GM21786 (cell line): ENCODE data around the gene PHLDB2.
"Not testable (repeated sequence)": the region's sequence is repeated elsewhere in the genome, so short reads cannot be mapped to it uniquely, and the experiment has no call there.

ENCODE experiments used
- ATAC-seq: cut with Tn5 transposase; IDR thresholded peaks from one replicate; pipeline ENCODE4 v1.9.1; 2021; ENCODE audit not compliant: unreplicated experiment

PHLDB2 gene

DNA sequence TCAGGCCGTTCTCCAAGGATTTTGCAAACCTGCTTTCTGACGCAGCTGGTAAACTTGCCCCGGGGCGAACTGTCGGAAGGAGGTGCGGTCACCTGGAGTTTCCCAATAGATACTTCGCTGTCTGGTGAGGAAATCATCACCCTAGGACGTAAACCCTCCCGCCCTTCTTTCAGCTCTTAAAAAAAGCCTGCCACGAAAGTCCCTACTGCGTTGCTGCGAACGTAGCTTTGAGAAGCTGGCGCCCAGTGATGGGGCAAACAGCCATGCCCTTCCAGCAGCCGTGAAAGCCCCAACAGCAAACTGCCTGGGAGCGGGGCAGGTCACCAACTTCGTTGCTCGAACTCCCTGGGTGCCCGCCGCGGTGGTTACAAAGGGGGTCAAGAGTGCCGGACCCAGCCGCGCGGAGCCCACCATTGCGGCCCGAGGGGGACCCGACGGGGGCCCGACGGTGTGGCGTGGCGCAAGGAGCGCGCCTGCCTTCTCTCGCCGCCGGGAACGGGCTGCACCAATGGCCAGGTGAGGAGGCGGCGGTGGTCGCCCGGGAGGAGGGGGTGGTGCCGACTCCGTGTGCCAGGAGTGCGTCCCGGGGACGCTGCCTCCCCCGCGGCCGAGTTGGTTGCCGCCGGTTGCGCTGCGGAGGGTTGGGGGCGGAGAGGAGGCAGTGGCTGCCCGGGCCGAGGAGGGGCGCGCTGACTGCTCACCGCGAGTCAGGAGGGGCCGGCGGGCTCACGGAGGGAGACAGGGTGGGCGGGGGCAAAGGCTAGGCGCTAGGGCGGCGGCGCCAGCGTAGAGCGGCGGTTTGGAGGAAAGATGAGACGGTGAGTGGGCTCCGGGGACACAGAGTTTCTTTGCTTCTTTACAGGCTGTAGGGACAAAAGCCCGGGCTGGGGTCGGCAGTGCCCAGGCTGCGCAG lies at the start of gene PHLDB2:
PHLDB2 (plus strand) TSS at position 205 of the 913 bp plus-strand sequence. CDS start 24,813 bp downstream, outside the sequence.
- peak; percentile 16 for ATAC-seq

DNA sequence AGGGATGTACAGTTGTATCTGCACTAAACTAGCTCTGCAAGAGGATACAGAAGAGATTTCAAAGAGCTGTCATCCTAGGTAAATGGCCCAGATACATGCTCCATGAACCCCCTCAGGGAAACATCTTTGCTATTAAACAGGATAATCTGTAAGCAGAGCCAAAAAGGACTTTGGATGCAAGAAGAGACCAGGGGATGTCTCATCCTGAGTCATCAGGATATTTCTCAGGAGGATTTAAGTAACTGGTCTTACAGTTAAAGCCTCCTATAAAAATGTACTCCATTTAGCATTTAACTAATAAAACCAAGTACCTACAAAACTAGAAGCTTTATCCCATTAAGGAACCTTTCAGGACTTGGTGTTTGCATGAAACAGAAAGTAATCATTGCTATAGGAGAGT lies 48.2 kb upstream of the PHLDB2 start:
- no peak for ATAC-seq

DNA sequence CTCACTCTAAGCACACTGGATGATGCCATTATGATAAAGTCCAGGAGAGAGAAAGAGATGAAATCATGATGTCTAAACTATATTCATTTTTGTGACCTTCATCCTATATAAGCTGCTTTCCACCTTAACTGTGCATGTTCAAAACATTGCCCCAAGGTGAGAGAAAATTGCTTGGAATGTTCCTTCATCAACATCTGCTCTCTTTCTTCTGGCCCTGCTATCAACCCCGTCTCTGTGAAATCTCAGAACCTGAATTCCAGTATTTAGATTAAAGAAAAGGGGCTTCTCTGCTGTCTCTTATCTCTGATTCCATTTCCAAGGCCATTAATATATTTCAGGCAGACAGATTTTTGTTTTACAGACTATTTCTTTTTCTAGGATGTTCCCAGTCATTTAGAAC lies 47.3 kb upstream of the PHLDB2 start:
- ATAC-seq, result no peak

DNA sequence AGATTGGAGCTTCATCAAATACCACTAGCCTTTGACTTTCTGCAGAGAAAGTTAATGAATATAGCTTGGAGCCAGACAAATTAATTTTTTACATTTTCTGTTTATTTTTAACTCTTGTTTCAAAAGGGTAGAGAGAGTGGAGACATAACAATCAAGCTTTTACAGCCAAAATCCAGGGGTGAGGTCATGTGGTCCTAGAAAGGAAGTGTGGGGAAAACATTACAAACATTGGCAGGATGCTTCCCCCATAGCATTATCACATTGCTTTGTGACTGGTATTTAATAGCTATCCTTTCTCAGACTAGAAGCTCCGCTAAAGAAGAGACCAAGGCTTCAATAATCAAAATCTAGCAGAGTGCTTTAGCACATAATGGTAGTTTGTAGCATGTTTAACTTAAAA lies 46.4 kb upstream of the PHLDB2 start:
- ATAC-seq, result no peak

DNA sequence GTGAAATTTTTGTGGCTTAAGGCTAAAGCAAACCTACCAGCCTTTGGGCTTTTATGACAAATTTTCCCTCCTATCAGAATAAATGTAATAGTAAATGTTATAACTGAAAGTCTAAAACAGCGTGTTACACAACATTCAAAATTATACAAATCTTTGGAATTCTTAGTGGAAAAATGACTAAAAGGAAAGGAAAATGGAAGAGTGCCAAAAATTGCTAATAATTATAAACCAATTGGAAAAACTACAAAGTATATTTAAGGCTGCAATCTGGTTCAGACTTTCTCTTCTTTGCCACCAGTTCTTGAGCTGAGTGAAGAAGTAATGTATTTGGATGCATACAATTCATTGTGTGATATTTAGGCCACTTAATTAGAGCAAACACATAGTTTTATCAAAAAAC lies 45.6 kb upstream of the PHLDB2 start:
- no peak for ATAC-seq

DNA sequence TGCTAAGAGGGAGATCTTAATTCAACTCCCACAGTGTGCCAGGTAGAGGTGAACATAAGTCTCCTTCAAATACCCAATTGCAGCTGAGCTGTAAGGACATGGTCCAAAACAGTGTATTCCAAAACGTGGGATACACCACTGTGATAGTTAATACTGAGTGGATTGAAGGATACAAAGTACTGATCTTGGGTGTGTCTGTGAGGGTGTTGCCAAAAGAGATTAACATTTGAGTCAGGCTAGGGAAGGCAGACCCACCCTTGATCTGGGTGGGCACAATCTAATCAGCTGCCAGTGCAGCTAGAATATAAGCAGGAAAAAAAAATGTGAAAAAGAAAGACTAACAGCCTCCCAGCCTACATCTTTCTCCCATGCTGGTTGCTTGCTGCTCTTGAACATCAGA lies 45.1 kb upstream of the PHLDB2 start:
- ATAC-seq, result no peak

DNA sequence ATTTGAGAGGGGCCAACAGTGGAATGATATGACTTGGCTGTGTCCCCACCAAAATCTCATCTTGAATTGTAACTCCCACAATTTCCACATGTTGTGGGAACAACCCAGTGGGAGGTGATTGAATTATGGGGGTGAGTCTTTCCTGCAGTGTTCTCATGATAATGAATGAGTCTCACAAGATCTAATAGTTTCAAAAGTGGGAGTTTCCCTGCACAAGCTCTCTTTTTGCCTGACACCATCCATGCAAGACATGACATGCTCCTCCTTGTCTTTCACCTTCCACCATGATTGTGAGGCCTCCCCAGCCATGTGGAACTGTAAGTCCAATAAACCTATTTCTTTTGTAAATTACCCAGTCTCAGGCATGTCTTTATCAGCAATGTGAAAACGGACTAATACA lies 42.3 kb upstream of the PHLDB2 start:
- ATAC-seq, result not testable (repeated sequence)

DNA sequence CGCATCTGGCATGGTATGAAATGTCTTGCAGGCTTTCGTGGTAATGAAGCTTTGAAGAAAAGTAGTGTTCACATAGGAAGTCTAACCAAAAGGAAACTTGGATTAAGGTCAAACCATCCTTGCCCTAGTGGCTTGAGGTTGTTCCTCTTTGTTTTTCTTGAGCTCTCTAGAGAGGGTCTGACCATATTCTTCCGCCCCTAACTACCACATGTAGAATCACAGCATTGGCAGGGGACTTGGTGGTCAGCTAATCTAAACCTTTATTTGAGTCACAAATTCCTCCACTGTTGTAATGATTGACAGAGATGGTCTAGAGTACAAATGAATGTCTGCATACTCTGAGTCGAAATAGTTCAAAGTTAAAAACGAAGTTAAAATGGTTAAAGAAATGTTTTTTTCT lies 39.1 kb upstream of the PHLDB2 start:
- no peak for ATAC-seq

DNA sequence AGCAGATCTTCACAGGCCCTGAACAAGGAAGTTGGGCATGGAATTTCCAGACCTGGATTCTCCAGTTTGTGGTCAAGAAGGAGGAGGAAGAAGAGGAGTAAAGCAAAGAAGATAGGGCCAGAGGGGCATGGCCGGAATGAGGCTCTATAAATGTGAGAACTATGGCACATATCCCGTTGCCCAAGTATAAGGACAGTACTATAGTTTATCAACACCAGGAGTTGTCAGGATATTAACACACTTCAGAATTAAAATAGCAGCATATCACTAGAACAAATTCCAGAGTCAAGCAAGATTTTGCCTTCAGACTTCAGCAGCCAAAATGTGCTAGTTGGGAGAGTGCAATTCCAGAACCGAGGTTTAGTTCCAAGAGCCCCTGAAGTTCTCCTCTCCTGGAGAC lies 38.4 kb upstream of the PHLDB2 start:
- ATAC-seq, result no peak

DNA sequence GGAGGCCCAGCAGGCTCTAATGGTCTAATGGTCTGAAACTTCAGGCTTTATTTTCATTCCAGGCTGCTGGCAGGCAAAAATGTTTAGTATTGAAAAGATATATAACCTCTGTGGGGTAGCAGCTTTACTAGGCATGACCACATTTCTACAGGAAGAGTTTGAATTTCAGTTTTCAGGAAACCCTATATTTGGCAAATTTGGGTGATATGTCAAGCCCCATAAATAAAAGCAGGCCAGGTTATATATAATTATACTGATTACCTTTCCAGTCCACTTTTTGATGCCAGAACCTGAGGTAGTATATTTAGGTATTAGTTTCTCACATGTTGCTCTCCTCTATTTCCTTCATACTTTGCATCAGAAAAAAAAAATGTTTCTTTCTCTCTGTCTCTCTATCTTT lies 37.2 kb upstream of the PHLDB2 start:
- no peak for ATAC-seq

DNA sequence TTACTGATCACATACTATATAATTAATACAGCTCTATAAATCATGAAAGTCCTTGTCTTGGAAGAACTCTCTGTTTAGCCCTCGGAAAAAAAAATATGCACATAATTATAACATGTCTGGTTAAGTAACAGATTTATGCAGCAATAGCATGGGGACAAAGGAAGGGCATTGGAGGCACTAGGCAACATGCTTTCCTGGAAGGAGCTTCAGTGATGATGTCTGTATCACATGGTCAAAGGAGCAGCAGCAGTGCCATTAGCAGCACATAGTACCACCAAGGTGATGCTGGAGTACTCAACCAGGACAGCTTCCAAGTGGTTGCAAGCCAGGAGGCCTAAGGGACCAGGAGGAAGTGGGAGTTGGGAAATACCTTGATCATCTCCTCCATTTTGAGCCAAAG lies 36.3 kb upstream of the PHLDB2 start:
- ATAC-seq, result no peak

DNA sequence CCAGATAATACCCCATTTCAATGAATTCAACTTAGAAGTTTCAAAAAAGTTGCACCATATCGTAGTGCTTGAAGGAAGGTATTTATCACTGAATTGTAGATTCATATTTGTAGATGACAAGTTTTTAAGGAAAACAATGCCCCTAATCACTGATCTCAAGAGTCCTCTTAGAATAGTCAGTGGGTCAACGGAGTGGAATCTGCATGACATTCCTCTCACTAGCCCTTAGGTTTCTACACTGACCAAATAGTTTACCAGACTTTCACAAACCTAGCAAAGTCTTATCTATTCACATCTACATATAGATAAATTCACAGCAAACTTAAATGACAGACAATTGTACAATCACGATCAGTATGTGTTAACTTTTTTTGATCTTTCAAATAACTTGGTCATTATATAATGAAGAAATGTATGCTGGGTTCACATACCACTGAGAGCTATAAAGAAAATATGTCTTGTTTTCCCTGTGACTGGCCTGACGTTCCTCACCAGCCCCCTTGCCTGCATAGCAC lies 35.7 kb upstream of the PHLDB2 start:
- ATAC-seq, result no peak

DNA sequence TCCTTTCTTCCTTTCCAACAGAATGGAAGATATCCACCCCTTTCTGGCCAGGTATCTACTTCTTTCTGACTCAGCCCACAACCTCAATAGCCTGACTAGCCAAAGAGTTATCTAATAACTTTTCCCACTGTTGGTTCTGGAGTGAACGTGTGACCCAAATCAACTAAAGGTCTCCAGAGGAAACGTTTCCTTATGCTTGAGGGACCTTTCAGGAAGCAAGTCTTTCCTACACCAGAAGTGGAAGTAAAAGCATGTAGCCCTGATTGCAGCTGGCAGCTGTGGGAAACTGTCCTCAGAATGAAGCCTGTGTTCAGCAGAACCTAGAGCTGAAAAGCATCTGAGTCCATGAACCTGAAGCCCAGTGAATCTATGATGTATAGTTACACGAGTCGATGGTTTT lies 34.7 kb upstream of the PHLDB2 start:
- ATAC-seq, result no peak

DNA sequence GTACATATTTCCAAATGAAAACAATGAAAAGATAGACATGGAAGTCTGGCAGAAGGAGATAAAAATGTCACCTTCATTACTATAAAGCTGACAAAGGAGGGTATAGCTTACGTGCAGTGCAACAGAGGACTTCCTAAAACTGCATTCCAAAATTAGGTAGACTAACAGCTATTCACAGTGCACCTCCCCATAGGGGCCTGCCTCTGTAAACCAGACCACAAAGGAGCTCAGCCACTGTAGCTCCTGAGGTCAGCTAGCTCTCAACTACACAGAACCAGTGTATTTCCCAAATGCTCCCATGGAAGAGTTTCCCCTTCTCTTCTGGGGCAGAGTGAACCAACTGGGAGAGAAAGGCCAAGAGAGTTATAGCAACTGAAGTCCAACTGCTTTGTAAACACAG lies 31.2 kb upstream of the PHLDB2 start:
- no peak for ATAC-seq

DNA sequence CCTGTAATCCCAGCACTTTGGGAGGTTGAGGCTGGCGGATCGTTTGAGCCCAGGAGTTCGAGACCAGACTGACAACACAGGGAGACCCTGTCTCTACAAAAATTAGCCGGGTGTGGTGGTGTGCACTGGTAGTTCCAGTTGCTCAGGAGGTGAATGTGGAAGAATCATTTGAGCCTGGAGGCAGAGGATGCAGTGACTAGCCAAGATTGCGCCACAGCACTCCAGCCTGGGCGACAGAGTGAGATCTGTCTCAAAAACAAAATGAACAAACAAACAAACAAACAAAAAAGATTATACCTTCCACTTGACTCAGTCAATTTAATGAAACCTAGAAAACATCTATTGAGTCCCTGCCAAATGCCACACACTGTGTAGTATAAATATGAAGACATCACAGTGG lies 30.5 kb upstream of the PHLDB2 start:
- ATAC-seq, result no peak

DNA sequence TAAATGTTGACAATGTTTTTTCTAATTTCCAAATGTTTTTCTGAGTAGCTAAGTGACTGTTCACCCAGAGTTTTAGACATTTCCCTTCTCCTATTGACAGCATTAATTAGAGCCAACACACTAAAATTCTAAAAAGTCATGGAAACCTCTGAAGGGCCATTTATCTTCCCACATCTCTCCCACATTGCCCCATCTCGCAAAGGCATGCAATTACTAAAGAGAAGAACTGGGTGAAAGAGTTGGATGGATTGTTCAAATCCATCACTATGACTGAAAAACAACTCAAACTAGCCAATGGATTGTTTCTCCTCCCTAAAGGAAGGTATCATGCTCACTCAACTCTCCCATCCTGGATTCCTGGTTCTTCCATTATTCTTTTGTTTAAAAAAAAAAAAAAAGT lies 30.0 kb upstream of the PHLDB2 start:
- ATAC-seq, result no peak

DNA sequence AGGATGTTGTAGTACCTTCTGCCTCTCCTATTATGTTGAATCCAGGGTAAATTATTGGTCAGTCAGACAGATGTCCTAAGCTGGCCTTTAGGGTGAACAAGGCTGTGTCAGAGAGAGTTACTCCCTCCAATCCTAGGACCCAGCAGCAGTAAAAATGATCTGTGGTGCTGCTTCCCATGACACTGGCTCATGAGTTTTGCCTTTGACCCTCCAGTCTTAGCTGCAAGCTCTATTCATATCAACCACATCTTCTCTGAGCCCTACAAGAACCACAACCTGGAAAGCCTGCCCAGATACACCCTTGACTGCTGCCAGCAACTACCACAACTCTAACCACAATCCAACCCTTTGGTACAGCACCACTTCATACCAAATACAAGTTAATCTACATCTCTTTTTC lies 27.2 kb upstream of the PHLDB2 start:
- ATAC-seq, result no peak

DNA sequence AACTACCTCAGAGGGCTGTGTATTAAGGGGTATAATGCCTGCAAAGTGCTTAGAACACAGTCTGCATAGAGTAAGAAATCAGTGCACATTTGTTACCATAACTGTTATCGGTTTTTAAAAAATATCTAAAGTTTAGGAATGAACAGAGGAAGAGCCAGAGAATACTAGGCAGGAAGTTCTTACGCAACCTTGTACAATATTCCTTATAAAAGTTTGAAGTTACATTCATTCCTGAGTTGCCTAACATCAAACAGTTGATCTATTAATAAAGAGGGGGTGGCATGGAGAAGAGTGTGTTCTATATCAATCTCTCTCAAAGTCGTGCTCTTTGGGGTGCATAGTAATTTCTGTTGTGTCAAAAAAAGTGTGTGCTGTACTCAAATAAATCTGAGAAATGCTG lies 22.0 kb upstream of the PHLDB2 start:
- ATAC-seq, result no peak

DNA sequence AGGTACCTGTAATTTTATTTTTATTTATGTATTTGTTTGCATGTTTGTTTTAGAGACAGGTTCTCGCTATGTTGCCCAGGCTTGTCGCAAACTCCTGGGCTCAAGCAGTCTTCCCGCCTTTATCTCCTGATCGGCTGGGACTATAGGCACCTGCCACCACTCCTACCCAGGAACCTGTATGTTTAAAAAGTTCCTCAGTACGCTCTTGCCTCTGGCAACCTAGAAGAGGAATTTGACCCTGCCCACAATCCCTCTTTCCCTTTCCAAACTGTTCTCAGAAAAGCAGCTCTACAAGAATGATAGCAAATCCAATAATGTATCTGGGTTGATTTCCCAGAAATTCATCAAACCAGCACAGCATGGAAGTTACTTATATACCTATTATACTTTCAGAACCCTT lies 20.9 kb upstream of the PHLDB2 start:
- ATAC-seq, result no peak

DNA sequence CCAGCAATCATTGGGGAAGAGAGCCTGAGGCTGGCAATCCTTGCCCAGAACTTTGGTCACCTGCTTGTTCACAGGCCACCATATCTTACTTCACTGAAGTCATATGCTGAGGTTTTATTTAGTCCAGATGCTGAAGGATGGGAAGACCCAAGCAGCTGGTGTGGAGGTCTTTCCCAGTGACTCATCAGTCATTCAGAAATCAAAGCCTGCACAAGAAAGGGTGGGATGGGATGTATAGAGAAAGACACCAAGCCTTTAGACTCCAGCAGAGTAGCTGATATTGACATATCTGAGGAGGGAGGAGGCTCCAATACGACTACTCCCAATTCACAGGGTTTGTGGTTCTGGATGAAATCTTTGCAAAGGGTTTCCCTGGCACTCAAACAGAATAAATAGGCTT lies 13.0 kb upstream of the PHLDB2 start:
- ATAC-seq, result no peak

DNA sequence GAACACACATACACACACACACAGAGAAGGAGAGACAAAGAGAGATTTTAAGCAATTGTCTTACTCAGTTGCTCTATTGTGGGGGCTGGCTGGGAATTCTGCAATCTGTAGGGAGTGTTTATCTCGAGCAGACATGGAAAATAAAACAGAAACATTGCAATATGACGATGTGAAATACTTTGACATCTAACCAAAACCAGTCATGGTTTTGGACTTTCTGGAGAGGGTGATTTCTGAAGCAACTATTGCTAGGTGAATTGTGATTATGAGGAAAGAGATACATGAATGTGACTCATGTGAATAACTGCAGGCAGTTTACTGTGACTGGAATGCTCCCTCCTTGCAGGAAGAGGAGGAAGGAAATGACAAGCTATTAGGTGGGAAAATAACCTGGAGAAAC lies 12.3 kb upstream of the PHLDB2 start:
- ATAC-seq, result no peak

DNA sequence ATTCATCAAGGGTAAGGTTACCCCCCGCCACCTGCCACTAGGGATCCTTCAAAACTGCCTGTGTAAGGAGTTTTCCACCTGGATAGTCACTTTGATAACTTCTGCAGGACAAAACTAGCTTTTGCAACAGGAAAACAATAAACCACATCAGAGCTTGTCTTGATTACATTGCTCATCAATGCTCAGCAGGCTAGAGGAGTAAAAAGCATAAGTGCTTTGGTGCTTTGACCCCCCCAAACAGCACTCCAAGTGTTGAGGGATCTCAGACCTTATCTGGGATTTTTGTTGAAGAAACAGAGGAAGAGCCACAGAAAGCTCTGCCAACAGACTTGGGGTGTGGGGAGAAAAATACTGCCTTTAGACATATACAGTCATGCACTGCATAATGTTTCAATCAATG lies 10.8 kb upstream of the PHLDB2 start:
- no peak for ATAC-seq

DNA sequence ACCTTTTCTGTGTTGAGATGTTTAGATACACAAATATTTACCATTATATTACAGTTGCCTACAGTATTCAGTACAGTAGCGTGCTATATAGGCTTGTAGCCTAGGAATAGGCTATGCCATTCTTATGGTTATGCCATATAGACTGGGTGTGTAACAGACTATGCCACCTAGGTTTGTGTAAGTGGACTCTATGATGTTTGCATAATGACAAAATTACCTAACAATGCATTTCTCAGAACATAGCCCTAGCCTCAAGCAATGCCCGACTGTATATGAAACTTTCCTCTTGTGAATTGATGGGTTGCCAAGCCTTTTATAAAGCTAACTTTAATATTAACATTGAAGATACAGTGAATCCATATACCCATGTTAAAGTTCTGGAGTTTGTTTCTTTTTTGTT lies 10.3 kb upstream of the PHLDB2 start:
- no peak for ATAC-seq
